Fibroblast of lung (primary cell): ENCODE data around the gene C1R. TPM values are rescaled to one million over a fixed set of nuclear protein-coding genes. Genes with fewer than 3 reads are reported as not detected.

Experiments used
- DNase-seq, 2 donors: peaks; one replicate each; pipeline versions ENCODE4 v3.0.0 to v3.0.0-alpha.2; 2010; ENCODE audit warnings: low read depth in 2 of 2
- H2AFZ ChIP-seq: 2 replicates; pipeline ENCODE4 v1.5.1; 2012; ENCODE audit warnings: low read length, control low read depth, inconsistent platforms
- H3K27ac ChIP-seq: 2 replicates; pipeline ENCODE4 v1.5.1; 2011; ENCODE audit warnings: low read length, control low read depth; ENCODE audit not compliant: insufficient read depth
- H3K27me3 ChIP-seq: 2 replicates; pipeline ENCODE4 v1.5.1; 2011; ENCODE audit warnings: mild to moderate bottlenecking, low read length; ENCODE audit not compliant: control insufficient read depth, insufficient read depth
- H3K36me3 ChIP-seq: 2 replicates; pipeline ENCODE4 v1.5.1; 2011; ENCODE audit warnings: low read length; ENCODE audit not compliant: control insufficient read depth, insufficient read depth
- H3K4me1 ChIP-seq: 2 replicates; pipeline ENCODE4 v1.5.1; 2011; ENCODE audit warnings: low read length; ENCODE audit not compliant: control insufficient read depth, insufficient read depth; ENCODE audit errors: extremely low read depth
- H3K4me2 ChIP-seq: 2 replicates; pipeline ENCODE4 v1.5.1; 2011; ENCODE audit warnings: low read length, control low read depth; ENCODE audit not compliant: insufficient read depth; ENCODE audit errors: extremely low read depth
- H3K4me3 ChIP-seq, 4 experiments: fragments of 200-600 bp in 1 of 4; sonication (generic) in 1 of 4; replicated peaks in 1 of 4; 2 replicates each; pipeline ENCODE4 v1.5.1; 2011 to 2016; ENCODE audit warnings: low read length in 4 of 4, low read depth in 3 of 4, mild to moderate bottlenecking in 3 of 4, control low read depth in 2 of 4, inconsistent platforms in 1 of 4, mixed read lengths in 1 of 4; ENCODE audit not compliant: insufficient read depth in 1 of 4; ENCODE audit errors: control extremely low read depth in 1 of 4
- H3K79me2 ChIP-seq: 2 replicates; pipeline ENCODE4 v1.5.1; 2012; ENCODE audit warnings: mild to moderate bottlenecking, low read length, inconsistent platforms; ENCODE audit not compliant: control insufficient read depth, insufficient read depth
- H3K9ac ChIP-seq: 2 replicates; pipeline ENCODE4 v1.5.1; 2011; ENCODE audit warnings: mild to moderate bottlenecking, low read length, control low read depth; ENCODE audit not compliant: insufficient read depth
- H3K9me3 ChIP-seq: 2 replicates; pipeline ENCODE4 v1.5.1; 2012; ENCODE audit warnings: low read depth, low read length; ENCODE audit not compliant: control insufficient read depth, insufficient read depth
- H4K20me1 ChIP-seq: 2 replicates; pipeline ENCODE4 v1.5.1; 2011; ENCODE audit warnings: low read length; ENCODE audit not compliant: control insufficient read depth, insufficient read depth; ENCODE audit errors: extremely low read depth
- EZH2 ChIP-seq: IDR thresholded peaks from 2 replicates; pipeline ENCODE4 v1.5.1; 2012; ENCODE audit warnings: low read length, control low read depth, mild to moderate bottlenecking; ENCODE audit errors: missing control alignments
- polyA plus RNA-seq, 2 donors: library from polyadenylated mRNA; depleted of rRNA in 1 of 2; stranded (reverse) in 1 of 2; unstranded in 1 of 2; fragments of >200 nt; gene quantifications; 2 replicates each; pipeline ENCODE4 v1.2.1, GENCODE V29; 2011 to 2012; ENCODE audit warnings: missing spikeins in 1 of 2
- total RNA-seq: library from RNA; depleted of rRNA; stranded (reverse); fragments of >200 nt; gene quantifications from 2 replicates; pipeline ENCODE4 v1.2.1, GENCODE V29; 2014
- TF ChIP-seq, protein P1 (sequence below), 2 donors: IDR thresholded peaks in 1 of 2; conservative IDR thresholded peaks in 1 of 2; 1 replicate in 1 of 2; 2 replicates in 1 of 2; pipeline ENCODE4 v1.5.1; 2011 to 2012; ENCODE audit warnings: low read length in 2 of 2, control low read depth in 1 of 2, inconsistent platforms in 1 of 2, low read depth in 1 of 2, mild to moderate bottlenecking in 1 of 2

C1R gene
- total and polyA plus RNA-seq, 2 donors (not counting 1 experiment from before 2014, with no cell fraction given) = 407 to 617 TPM

DNA sequence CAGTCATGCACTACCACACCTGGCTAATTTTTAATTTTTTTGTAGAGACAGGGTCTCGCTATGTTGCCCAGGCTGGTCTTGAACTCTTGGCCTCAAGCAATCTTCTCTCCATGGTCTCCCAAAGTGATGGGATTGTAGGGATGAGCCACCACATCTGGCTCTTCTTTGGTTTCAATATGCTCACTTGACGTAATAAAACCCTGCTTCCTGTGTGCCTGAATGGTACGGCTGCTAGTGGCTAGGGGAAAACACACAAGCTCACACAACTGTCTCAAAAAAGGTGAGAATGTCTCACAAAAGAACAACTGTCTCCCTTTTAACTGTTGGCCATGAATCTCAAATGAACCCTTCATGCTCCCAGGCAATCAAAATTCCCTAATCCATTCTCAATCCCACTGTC, 16.7 kb downstream of the C1R start:
- Histone ChIP-seq H2AFZ (no peak overlapping the region), H3K4me2 (no peak overlapping the region), H3K9ac (no peak overlapping the region), H3K27ac (no peak overlapping the region), H3K4me1 (peaks cover 22% of the 10 kb centered on the region), H4K20me1 (no peaks in the 10 kb centered on the region), H3K9me3 (no peaks in the 10 kb centered on the region), H3K79me2 (no peaks in the 10 kb centered on the region), H3K27me3 (no peaks in the 10 kb centered on the region), H3K4me3 (no peak overlapping the region), H3K36me3 (peaks cover 4% of the 10 kb centered on the region)
- TF ChIP-seq EZH2 = no peak
- TF ChIP-seq, protein P1, sequence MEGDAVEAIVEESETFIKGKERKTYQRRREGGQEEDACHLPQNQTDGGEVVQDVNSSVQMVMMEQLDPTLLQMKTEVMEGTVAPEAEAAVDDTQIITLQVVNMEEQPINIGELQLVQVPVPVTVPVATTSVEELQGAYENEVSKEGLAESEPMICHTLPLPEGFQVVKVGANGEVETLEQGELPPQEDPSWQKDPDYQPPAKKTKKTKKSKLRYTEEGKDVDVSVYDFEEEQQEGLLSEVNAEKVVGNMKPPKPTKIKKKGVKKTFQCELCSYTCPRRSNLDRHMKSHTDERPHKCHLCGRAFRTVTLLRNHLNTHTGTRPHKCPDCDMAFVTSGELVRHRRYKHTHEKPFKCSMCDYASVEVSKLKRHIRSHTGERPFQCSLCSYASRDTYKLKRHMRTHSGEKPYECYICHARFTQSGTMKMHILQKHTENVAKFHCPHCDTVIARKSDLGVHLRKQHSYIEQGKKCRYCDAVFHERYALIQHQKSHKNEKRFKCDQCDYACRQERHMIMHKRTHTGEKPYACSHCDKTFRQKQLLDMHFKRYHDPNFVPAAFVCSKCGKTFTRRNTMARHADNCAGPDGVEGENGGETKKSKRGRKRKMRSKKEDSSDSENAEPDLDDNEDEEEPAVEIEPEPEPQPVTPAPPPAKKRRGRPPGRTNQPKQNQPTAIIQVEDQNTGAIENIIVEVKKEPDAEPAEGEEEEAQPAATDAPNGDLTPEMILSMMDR (conservative IDR thresholded peaks at IDR 0.05 in 1 of 2, IDR thresholded peaks at IDR 0.05 in 1 of 2; ENCODE audit: low read depth in 1 of 2, low read length in 2 of 2) = no peak
- DNase-seq = no peak

DNA sequence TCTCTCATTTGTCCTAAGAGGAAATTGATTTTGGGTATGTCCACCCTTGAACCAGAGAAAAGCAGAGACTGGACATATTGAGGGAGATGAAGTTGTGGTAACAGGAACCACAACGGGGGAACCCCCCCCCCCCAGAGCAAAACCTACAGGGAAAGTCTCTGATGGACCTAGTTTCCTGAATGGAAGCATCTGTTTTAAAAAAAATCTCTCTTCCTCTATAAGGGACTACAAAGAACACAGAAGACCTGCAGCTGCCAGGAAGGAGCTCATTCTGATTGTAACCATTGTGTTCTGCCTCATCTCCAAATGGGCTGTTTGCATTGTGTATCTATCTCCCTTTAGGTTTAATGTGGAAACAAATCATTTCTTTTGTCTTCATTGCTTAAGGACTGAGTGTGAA, 18.3 kb downstream of the C1R start:
- H3K4me3 ChIP-seq = no peak overlapping the region
- H3K9ac ChIP-seq = no peak overlapping the region
- no peaks in the 10 kb centered on the region for H3K79me2 ChIP-seq
- H3K27ac ChIP-seq = no peak overlapping the region
- H4K20me1 ChIP-seq = no peaks in the 10 kb centered on the region
- no peak overlapping the region for H3K4me2 ChIP-seq
- DNase-seq = no peak
- peaks cover 8% of the 10 kb centered on the region for H3K36me3 ChIP-seq
- TF ChIP-seq, protein P1 (conservative IDR thresholded peaks at IDR 0.05 in 1 of 2, IDR thresholded peaks at IDR 0.05 in 1 of 2; ENCODE audit: low read depth in 1 of 2, low read length in 2 of 2) = no peak
- TF ChIP-seq EZH2 = no peak
- no peaks in the 10 kb centered on the region for H3K9me3 ChIP-seq
- H3K4me1 ChIP-seq = peaks cover 11% of the 10 kb centered on the region
- no peak overlapping the region for H2AFZ ChIP-seq
- H3K27me3 ChIP-seq = no peaks in the 10 kb centered on the region

DNA sequence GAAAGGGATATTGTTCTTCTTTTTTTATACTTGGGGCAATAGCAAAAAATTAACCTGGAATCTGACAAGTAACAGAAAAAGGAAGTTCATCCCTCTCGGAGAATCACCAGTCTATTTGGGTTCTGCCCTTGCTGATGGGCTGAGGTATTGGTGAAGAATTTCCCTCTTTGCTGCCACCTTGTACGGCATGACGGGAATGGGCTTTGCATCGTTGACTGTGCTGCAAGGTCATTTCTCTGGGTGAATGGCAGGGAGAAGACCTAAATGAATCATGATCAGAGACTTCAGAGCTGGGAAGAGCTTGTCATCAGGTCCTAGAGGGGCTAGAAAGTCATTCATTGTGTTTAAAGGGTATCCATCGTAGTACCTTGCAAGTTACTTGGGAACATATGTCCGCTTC, 19.7 kb downstream of the C1R start:
- no peak overlapping the region for H3K4me3 ChIP-seq
- no peak overlapping the region for H2AFZ ChIP-seq
- no peaks in the 10 kb centered on the region for H3K27me3 ChIP-seq
- peaks cover 5% of the 10 kb centered on the region for H3K4me1 ChIP-seq
- no peak overlapping the region for H3K9ac ChIP-seq
- H3K79me2 ChIP-seq = no peaks in the 10 kb centered on the region
- H3K36me3 ChIP-seq = peaks cover 11% of the 10 kb centered on the region
- no peak overlapping the region for H3K4me2 ChIP-seq
- no peak overlapping the region for H3K27ac ChIP-seq
- DNase-seq = no peak
- H4K20me1 ChIP-seq = no peaks in the 10 kb centered on the region
- no peaks in the 10 kb centered on the region for H3K9me3 ChIP-seq
- no peak for TF ChIP-seq EZH2
- TF ChIP-seq, protein P1 (conservative IDR thresholded peaks at IDR 0.05 in 1 of 2, IDR thresholded peaks at IDR 0.05 in 1 of 2; ENCODE audit: low read depth in 1 of 2, low read length in 2 of 2) = no peak
